HepG2 (cell line): ENCODE data around the gene SBK2. TPM values are rescaled to one million over a fixed set of nuclear protein-coding genes. Genes with fewer than 3 reads are reported as not detected.

Experiments used
- AHDC1 ChIP-seq: sonication (generic); formaldehyde crosslinking; IDR thresholded peaks from 2 replicates; pipeline ENCODE4 v1.5.1; 2020; ENCODE audit warnings: mild to moderate bottlenecking, missing genetic modification reagents, borderline replicate concordance
- FOXO1 ChIP-seq: sonication (generic); formaldehyde crosslinking; IDR thresholded peaks from 2 replicates; pipeline ENCODE4 v1.4.0; 2020; ENCODE audit warnings: missing genetic modification reagents
- MYC ChIP-seq: sonication (generic); formaldehyde crosslinking; IDR thresholded peaks from 2 replicates; pipeline ENCODE4 v1.9.0; 2021; ENCODE audit warnings: missing genetic modification reagents, borderline replicate concordance
- NRL ChIP-seq: sonication (generic); formaldehyde crosslinking; IDR thresholded peaks from 2 replicates; pipeline ENCODE4 v1.5.0; 2020; ENCODE audit warnings: missing genetic modification reagents, mild to moderate bottlenecking, moderate library complexity, borderline replicate concordance
- POGZ ChIP-seq: sonication (generic); formaldehyde crosslinking; IDR thresholded peaks from 2 replicates; pipeline ENCODE4 v1.4.0; 2020; ENCODE audit warnings: mild to moderate bottlenecking, missing genetic modification reagents
- POLR2AphosphoS2 ChIP-seq: IDR thresholded peaks from 2 replicates; pipeline ENCODE4 v1.6.1; 2011; ENCODE audit warnings: low read depth, low read length, improper control_type of control experiment
- PRPF4 ChIP-seq: fragments of 200-400 bp; formaldehyde crosslinking; IDR thresholded peaks from 2 replicates; pipeline ENCODE4 v1.6.1; 2016; ENCODE audit warnings: low read length, low read depth; ENCODE audit not compliant: poor library complexity, severe bottlenecking
- SNAPC5 ChIP-seq: sonication (generic); formaldehyde crosslinking; IDR thresholded peaks from 2 replicates; pipeline ENCODE4 v1.8.1; 2023; ENCODE audit warnings: mild to moderate bottlenecking, missing genetic modification reagents, borderline replicate concordance
- SP1 ChIP-seq, 2 experiments: fragments of 450-650 bp in 1 of 2; sonication (generic) in 1 of 2; formaldehyde crosslinking in 1 of 2; IDR thresholded peaks; 2 replicates each; pipeline versions ENCODE4 v1.4.0 to v1.6.1; 2016 to 2020; ENCODE audit warnings: missing genetic modification reagents in 1 of 2
- TAF15 ChIP-seq: fragments of 200-400 bp; formaldehyde crosslinking; IDR thresholded peaks from one replicate; pipeline ENCODE4 v1.6.1; 2018; ENCODE audit warnings: mild to moderate bottlenecking, low read depth, low read length; ENCODE audit not compliant: poor library complexity, severe bottlenecking
- TBP ChIP-seq: sonication (generic); formaldehyde crosslinking; IDR thresholded peaks from 2 replicates; pipeline ENCODE4 v1.5.0; 2020; ENCODE audit warnings: missing genetic modification reagents
- TCF7L2 ChIP-seq: IDR thresholded peaks from 2 replicates; pipeline ENCODE4 v1.6.1; 2011; ENCODE audit warnings: mild to moderate bottlenecking, low read depth, low read length, moderate library complexity
- XRCC5 ChIP-seq: fragments of 200-400 bp; formaldehyde crosslinking; optimal IDR thresholded peaks from 2 replicates; pipeline ENCODE3; 2017; ENCODE audit warnings: mild to moderate bottlenecking, low read length
- ZNF10 ChIP-seq: sonication (generic); formaldehyde crosslinking; IDR thresholded peaks from 2 replicates; pipeline ENCODE4 v1.4.0; 2020; ENCODE audit warnings: mild to moderate bottlenecking, low read depth, missing genetic modification reagents, borderline replicate concordance
- ZNF329 ChIP-seq: sonication (generic); formaldehyde crosslinking; IDR thresholded peaks from 2 replicates; pipeline ENCODE4 v1.9.0; 2021; ENCODE audit warnings: low read depth, mild to moderate bottlenecking, missing genetic modification reagents
- ZNF569 ChIP-seq: sonication (generic); formaldehyde crosslinking; IDR thresholded peaks from 2 replicates; pipeline ENCODE4 v1.5.0; 2020; ENCODE audit warnings: mild to moderate bottlenecking, missing genetic modification reagents, moderate library complexity, borderline replicate concordance
- ZNF616 ChIP-seq: sonication (generic); formaldehyde crosslinking; IDR thresholded peaks from 2 replicates; pipeline ENCODE4 v1.5.0; 2020; ENCODE audit warnings: low read depth, mild to moderate bottlenecking, missing genetic modification reagents
- polyA plus RNA-seq, 8 experiments: library from polyadenylated mRNA; depleted of rRNA in 3 of 8; stranded (reverse) in 7 of 8; unstranded in 1 of 8; fragments of >200 nt; fragmentation: Illumina TruSeq in 4 of 8; extraction: Trizol in 4 of 8; gene quantifications; 2 replicates each; pipeline versions ENCODE4 v1.2.1 to v1.2.3, GENCODE V29; 2011 to 2016; ENCODE audit warnings: low read depth in 4 of 8, missing spikeins in 1 of 8, mixed read lengths in 1 of 8; ENCODE audit not compliant: insufficient read depth in 1 of 8
- total RNA-seq, 5 experiments: library from RNA; depleted of rRNA; stranded (reverse); fragments of >200 nt; fragmentation: Illumina TruSeq; extraction: Trizol; gene quantifications; 2 replicates each; pipeline ENCODE4 v1.2.3, GENCODE V29; 2016; ENCODE audit warnings: low read depth in 1 of 5
- TF ChIP-seq, protein P1 (sequence below): sonication (generic); formaldehyde crosslinking; IDR thresholded peaks from 2 replicates; pipeline ENCODE4 v1.4.0; 2020; ENCODE audit warnings: mild to moderate bottlenecking, missing genetic modification reagents
- TF ChIP-seq, protein P2 (sequence below): sonication (generic); formaldehyde crosslinking; IDR thresholded peaks from 2 replicates; pipeline ENCODE4 v1.8.1; 2023; ENCODE audit warnings: mild to moderate bottlenecking, moderate library complexity, missing genetic modification reagents
- TF ChIP-seq, protein P3 (sequence below): sonication (generic); formaldehyde crosslinking; IDR thresholded peaks from 2 replicates; pipeline ENCODE4 v1.5.0; 2020; ENCODE audit warnings: mild to moderate bottlenecking, missing genetic modification reagents, borderline replicate concordance

The SBK2 gene
- total and polyA plus RNA-seq, 2 of the 13 experiments (the other 11 are each of a cell fraction or from before 2014, with no cell fraction given): 0.24 TPM; not detected in 1

DNA sequence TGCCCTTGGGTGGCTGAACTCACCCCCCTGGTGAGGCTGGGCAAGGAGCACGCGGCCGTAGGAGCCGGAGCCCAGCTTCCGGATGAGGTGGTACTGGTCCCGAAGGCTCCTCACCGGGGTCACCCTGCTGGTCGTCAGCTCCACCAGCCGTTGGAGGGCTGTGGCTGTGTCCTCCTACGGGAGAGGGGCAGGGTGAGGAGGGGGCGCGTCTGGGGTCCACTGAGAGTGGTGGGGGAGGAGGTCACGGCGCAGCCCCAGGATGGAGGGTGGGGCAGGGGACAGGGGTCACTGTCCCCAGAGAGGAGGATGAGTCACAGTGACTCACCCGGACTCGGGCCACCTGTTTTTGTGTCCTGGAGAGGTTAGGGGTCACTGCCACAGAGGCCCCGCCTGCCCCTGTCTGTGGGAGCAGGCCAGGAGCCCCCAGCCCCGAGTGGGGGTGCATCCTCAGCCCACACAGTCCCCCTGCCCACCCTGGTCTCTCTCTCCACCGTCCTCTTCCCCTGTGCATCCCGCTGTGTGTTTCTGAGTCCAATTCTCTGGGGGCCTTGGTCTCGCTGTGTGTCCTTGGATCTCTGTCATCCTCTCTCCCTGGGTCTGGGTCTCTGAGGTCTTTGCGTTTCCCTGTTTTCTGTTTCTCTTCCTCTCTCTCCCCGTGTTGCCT, 8.0 kb upstream of the SBK2 start (continued):
- TF ChIP-seq ZNF329 (CRISPR knock-in tag) (no peak), ZNF616 (0 out of 2 replicates have a peak, but pooled peaks have one; percentile 22), ZNF10 (CRISPR knock-in tag) (no peak), TAF15 (no peak), SP1 (IDR thresholded peaks at IDR 0.05) (no peak), SP1 (CRISPR knock-in tag; IDR thresholded peaks at IDR 0.05) (no peak), FOXO1 (CRISPR knock-in tag) (no peak; the same call in 1 of the 2 replicates), NRL (no peak), XRCC5 (no peak), TBP (CRISPR knock-in tag) (no peak), ZNF569 (CRISPR knock-in tag) (no peak), AHDC1 (CRISPR knock-in tag) (no peak), MYC (CRISPR knock-in tag) (peak; percentile 20; the same call in 1 of the 2 replicates), PRPF4 (no peak), POGZ (no peak), SNAPC5 (CRISPR knock-in tag) (no peak), TCF7L2 (no peak), POLR2AphosphoS2 (no peak)
- TF ChIP-seq, protein P1, sequence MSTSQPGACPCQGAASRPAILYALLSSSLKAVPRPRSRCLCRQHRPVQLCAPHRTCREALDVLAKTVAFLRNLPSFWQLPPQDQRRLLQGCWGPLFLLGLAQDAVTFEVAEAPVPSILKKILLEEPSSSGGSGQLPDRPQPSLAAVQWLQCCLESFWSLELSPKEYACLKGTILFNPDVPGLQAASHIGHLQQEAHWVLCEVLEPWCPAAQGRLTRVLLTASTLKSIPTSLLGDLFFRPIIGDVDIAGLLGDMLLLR: no peak
- TF ChIP-seq, protein P2, sequence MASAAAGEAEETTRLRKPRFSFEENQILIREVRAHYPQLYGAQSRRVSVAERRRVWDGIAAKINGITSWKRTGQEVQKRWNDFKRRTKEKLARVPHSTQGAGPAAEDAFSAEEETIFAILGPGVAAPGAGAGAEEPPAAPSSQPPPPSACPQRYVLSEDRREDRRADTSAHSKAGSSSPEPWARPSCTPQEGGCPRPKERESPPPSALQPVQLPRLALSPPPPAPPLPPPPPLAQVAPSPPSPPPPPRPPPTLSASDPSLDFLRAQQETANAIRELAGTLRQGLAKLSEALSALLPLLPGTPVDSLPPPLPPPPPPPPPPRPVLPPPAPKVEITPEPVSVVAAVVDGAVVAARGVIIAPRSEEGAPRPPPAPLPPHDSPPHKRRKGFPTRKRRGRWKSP (CRISPR knock-in tag): no peak
- TF ChIP-seq, protein P3, sequence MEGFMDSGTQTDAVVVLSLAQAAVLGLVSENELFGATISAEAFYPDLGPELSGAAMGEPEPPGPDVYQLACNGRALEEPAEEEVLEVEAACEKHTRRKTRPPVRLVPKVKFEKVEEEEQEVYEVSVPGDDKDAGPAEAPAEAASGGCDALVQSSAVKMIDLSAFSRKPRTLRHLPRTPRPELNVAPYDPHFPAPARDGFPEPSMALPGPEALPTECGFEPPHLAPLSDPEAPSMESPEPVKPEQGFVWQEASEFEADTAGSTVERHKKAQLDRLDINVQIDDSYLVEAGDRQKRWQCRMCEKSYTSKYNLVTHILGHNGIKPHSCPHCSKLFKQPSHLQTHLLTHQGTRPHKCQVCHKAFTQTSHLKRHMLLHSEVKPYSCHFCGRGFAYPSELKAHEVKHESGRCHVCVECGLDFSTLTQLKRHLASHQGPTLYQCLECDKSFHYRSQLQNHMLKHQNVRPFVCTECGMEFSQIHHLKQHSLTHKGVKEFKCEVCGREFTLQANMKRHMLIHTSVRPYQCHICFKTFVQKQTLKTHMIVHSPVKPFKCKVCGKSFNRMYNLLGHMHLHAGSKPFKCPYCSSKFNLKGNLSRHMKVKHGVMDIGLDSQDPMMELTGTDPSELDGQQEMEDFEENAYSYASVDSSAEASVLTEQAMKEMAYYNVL: no peak
